ENCODE data around the gene KIRREL3. TPM values are rescaled to one million over a fixed set of nuclear protein-coding genes. Genes with fewer than 3 reads are reported as not detected.

Gene KIRREL3
- total and polyA plus RNA-seq, 9 of the 15 experiments (the other 6 are each of a cell fraction or from before 2014, with no cell fraction given) = 0.04 to 0.10 TPM; not detected in 7

DNA sequence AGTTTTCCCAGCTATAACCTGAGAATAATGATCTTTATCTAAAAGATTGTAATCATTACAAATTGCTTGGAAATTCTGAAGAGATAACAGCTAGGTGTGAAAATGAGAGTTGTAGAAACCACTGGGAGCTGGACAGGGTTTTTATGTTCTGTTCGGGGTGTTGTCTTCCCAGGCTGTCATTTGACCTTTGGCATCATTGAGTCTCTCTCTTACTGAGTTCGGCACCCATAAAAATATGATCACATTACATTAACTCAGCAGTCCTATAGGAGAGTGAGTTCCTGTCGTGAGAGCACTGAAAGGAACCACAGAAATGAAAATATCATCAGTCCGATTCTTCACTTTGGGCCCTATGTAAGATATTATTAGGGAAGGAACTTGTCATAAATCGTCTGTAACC, 29.3 kb downstream of the KIRREL3 start:
- Histone ChIP-seq H3K4me2 (ENCODE audit: insufficient read depth, low read length) (no peak overlapping the region), H2AFZ (ENCODE audit: low read depth, low read length) (no peak overlapping the region), H3K27me3 (ENCODE audit: control insufficient read depth in 2 of 2, insufficient read depth in 2 of 2, low read length in 2 of 2) (peaks cover 0 to 8% of the 10 kb centered on the region in 2 experiments; a peak in 1 of 5 replicates), H3K9ac (ENCODE audit: insufficient read depth in 1 of 2, low read depth in 2 of 2, low read length in 2 of 2) (no peak overlapping the region), H3K9me3 (replicated peaks; ENCODE audit: control insufficient read depth, insufficient read depth, low read depth, low read length) (no peaks in the 10 kb centered on the region), H3K4me3 (no peak overlapping the region), H3K36me3 (ENCODE audit: control insufficient read depth, insufficient read depth, low read length) (no peaks in the 10 kb centered on the region), H4K20me1 (replicated peaks; ENCODE audit: control insufficient read depth, insufficient read depth, low read length) (no peaks in the 10 kb centered on the region), H3K4me1 (replicated peaks in 1 of 2; ENCODE audit: control insufficient read depth in 2 of 2, insufficient read depth in 2 of 2, low read length in 2 of 2) (no peaks in the 10 kb centered on the region), H3K27ac (ENCODE audit: extremely low read depth, low read depth, low read length) (no peak overlapping the region), H3K9me1 (ENCODE audit: control insufficient read depth, insufficient read depth, low read length) (no peaks in the 10 kb centered on the region), H3K79me2 (ENCODE audit: control insufficient read depth, insufficient read depth, low read length) (no peaks in the 10 kb centered on the region)
- 4% methylated on average over 5 of the region's 5 CpGs for WGBS (ENCODE audit: insufficient coverage, low coverage, missing lambda C conversion rate)
- ChIA-PET CTCF (ENCODE audit: low intra/inter-chr PET ratio) (no interaction called here), POLR2A (no interaction called here)
- intact Hi-C loops (cut with micrococcal nuclease) = no loop called here
- ATAC-seq (no peak), FAIRE-seq (no peak), DNase-seq (ENCODE audit: extremely low read depth in 1 of 4, low spot score in 3 of 4) (no peak)
- TF ChIP-seq ZKSCAN1 (IDR thresholded peaks at IDR 0.05; ENCODE audit: low read depth, low read length) (no peak), NFRKB (IDR thresholded peaks at IDR 0.05; ENCODE audit: low read depth) (no peak), MCM5 (IDR thresholded peaks at IDR 0.05; ENCODE audit: low read depth) (no peak), PRPF4 (IDR thresholded peaks at IDR 0.05; ENCODE audit: insufficient read depth, low read depth, low read length, poor library complexity, severe bottlenecking) (no peak), ETV1 (tag; conservative IDR thresholded peaks at IDR 0.05; ENCODE audit: low read depth) (no peak), ETV5 (CRISPR knock-in tag; IDR thresholded peaks at IDR 0.05; ENCODE audit: low read depth) (no peak), RNF2 (IDR thresholded peaks at IDR 0.05) (no peak)
- TF ChIP-seq, protein P1, sequence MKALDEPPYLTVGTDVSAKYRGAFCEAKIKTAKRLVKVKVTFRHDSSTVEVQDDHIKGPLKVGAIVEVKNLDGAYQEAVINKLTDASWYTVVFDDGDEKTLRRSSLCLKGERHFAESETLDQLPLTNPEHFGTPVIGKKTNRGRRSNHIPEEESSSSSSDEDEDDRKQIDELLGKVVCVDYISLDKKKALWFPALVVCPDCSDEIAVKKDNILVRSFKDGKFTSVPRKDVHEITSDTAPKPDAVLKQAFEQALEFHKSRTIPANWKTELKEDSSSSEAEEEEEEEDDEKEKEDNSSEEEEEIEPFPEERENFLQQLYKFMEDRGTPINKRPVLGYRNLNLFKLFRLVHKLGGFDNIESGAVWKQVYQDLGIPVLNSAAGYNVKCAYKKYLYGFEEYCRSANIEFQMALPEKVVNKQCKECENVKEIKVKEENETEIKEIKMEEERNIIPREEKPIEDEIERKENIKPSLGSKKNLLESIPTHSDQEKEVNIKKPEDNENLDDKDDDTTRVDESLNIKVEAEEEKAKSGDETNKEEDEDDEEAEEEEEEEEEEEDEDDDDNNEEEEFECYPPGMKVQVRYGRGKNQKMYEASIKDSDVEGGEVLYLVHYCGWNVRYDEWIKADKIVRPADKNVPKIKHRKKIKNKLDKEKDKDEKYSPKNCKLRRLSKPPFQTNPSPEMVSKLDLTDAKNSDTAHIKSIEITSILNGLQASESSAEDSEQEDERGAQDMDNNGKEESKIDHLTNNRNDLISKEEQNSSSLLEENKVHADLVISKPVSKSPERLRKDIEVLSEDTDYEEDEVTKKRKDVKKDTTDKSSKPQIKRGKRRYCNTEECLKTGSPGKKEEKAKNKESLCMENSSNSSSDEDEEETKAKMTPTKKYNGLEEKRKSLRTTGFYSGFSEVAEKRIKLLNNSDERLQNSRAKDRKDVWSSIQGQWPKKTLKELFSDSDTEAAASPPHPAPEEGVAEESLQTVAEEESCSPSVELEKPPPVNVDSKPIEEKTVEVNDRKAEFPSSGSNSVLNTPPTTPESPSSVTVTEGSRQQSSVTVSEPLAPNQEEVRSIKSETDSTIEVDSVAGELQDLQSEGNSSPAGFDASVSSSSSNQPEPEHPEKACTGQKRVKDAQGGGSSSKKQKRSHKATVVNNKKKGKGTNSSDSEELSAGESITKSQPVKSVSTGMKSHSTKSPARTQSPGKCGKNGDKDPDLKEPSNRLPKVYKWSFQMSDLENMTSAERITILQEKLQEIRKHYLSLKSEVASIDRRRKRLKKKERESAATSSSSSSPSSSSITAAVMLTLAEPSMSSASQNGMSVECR (CRISPR knock-in tag; IDR thresholded peaks at IDR 0.05) = no peak
- TF ChIP-seq, protein P2, sequence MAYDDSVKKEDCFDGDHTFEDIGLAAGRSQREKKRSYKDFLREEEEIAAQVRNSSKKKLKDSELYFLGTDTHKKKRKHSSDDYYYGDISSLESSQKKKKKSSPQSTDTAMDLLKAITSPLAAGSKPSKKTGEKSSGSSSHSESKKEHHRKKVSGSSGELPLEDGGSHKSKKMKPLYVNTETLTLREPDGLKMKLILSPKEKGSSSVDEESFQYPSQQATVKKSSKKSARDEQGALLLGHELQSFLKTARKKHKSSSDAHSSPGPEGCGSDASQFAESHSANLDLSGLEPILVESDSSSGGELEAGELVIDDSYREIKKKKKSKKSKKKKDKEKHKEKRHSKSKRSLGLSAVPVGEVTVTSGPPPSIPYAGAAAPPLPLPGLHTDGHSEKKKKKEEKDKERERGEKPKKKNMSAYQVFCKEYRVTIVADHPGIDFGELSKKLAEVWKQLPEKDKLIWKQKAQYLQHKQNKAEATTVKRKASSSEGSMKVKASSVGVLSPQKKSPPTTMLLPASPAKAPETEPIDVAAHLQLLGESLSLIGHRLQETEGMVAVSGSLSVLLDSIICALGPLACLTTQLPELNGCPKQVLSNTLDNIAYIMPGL (CRISPR knock-in tag; IDR thresholded peaks at IDR 0.05) = no peak
- in situ Hi-C loops (cut with MboI) = no loop called here
- no TSS peak for BruUV-seq (replicated peaks)

All from K562 (cell line).